OCI-LY1 (cell line): ENCODE data around the gene LTB4R.

ENCODE experiments used
- CTCF ChIP-seq: fragments of 200-600 bp; sonication (generic), shearing (Covaris generic); IDR thresholded peaks from 2 replicates; pipeline ENCODE4 v1.5.1; 2017; ENCODE audit warnings: mild to moderate bottlenecking, antibody characterized with exemption, low read length, moderate library complexity, mixed read lengths
- EZH2 ChIP-seq: fragments of 200-600 bp; sonication (generic), shearing (Covaris generic); IDR thresholded peaks from 2 replicates; pipeline ENCODE4 v1.8.0; 2017; ENCODE audit warnings: borderline replicate concordance, mixed run types, mild to moderate bottlenecking, antibody characterized with exemption, low read length, moderate library complexity, mixed read lengths

- TF ChIP-seq CTCF (no peak), EZH2 (no peak)
Observed at GRCh38 chr14:24340606-24341005, 29.3 kb downstream of the LTB4R start.
